ENCODE data around the gene ADAMTSL1. TPM values are rescaled to one million over a fixed set of nuclear protein-coding genes. Genes with fewer than 3 reads are reported as not detected.

Gene ADAMTSL1
- total and polyA plus RNA-seq, 9 of the 15 experiments (the other 6 are each of a cell fraction or from before 2014, with no cell fraction given) = 0.01 TPM; not detected in 8

GRCh38 chr9:18847576-18848275 lies 373.8 kb downstream of the ADAMTSL1 start (continued):
- TF ChIP-seq FOXP1 (CRISPR knock-in tag; IDR thresholded peaks at IDR 0.05) (no peak), ZBTB40 (IDR thresholded peaks at IDR 0.05) (no peak), ZBTB40 (CRISPR knock-in tag; IDR thresholded peaks at IDR 0.05) (no peak), SIRT6 (IDR thresholded peaks at IDR 0.05; ENCODE audit: low read depth, low read length) (no peak), CHCHD3 (CRISPR knock-in tag; IDR thresholded peaks at IDR 0.05) (no peak), HNRNPL (IDR thresholded peaks at IDR 0.05; ENCODE audit: low read depth, low read length) (no peak), HNRNPLL (IDR thresholded peaks at IDR 0.05; ENCODE audit: low read depth, low read length, poor library complexity, severe bottlenecking) (no peak), NFIX (CRISPR knock-in tag; IDR thresholded peaks at IDR 0.05; ENCODE audit: low read depth) (no peak), NRF1 (conservative IDR thresholded peaks at IDR 0.05 in 1 of 2, IDR thresholded peaks at IDR 0.05 in 1 of 2) (no peak), CCAR2 (IDR thresholded peaks at IDR 0.05; ENCODE audit: low read depth, low read length) (no peak), SLC30A9 (CRISPR knock-in tag; IDR thresholded peaks at IDR 0.05) (no peak), RUNX1 (IDR thresholded peaks at IDR 0.05; ENCODE audit: low read depth) (no peak)

All from K562 (cell line).